ENCODE data around the gene TOMM40L.

- TF ChIP-seq EZH2 (IDR thresholded peaks at IDR 0.05; ENCODE audit: borderline replicate concordance) (no peak), CTCF (IDR thresholded peaks at IDR 0.05; ENCODE audit: poor library complexity) (no peak), EZH2phosphoT487 (IDR thresholded peaks at IDR 0.05; ENCODE audit: low read depth, severe bottlenecking, unreplicated experiment) (no peak)
These were observed 899 bp downstream of the TOMM40L start for GRCh38 chr1:161226759-161227158.

All from hepatocyte (in vitro differentiated cells).